ENCODE results near the gene TANGO2.

DNA sequence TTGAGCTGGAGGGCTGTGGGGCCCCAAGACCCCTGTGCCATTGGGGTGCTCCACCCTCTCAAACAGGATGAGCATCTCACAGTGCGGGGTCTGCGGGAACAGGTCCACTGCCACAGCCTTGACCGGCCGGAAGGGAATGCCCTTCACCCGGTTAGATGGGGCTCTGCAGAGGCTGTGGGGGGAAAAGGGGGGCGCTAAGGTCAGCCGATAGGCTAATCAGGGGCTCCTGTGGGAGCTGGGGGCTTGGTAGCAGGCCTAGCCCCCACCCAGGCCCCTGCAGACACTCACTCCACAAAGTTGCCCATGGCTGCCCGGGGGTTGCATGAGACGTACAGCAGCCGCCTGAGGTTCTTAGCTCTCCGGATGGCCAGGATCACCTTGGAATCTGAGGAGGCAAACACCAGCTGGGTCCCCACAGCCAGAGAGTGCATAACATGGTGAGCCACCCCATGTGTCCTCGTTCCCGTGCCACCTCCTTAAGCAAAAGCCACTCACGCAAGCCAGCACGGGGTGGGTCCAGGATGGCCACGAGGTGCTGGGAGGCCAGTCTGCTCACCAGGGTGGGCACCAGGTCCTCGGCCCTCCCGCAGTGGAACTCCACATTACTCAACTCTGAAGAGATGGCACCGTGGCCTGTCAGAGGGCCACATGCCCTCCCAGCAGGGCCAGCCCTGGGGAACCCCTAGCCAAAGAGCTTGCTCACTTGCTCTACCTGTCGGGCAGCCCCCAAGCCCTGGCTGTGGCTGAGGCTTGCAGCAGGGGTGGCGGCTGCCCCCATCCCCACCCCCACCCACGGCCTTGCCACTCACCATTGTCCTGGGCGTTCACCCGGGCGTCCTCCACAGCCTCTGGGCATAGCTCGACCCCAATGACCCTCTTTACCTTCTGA is 92.0 kb downstream of the TANGO2 start:
- TF ChIP-seq POLR2A (IDR thresholded peaks at IDR 0.05) (no peak), POLR2AphosphoS5 (IDR thresholded peaks at IDR 0.05) (no peak), CTCF (IDR thresholded peaks at IDR 0.05) (no peak)
